Esophagus muscularis mucosa (tissue), 2 donors: ENCODE measurements around the gene ANXA4.

Source experiments
- POLR2A ChIP-seq: fragments of 450-650 bp; IDR thresholded peaks from one replicate; pipeline ENCODE4 v1.6.1; 2017; ENCODE audit warnings: antibody characterized with exemption, moderate library complexity, mild to moderate bottlenecking, low read depth
- POLR2AphosphoS5 ChIP-seq, 2 donors: sonication (generic); formaldehyde crosslinking; IDR thresholded peaks; one replicate each; pipeline ENCODE4 v1.6.1; 2017; ENCODE audit warnings: antibody characterized with exemption in 2 of 2

DNA sequence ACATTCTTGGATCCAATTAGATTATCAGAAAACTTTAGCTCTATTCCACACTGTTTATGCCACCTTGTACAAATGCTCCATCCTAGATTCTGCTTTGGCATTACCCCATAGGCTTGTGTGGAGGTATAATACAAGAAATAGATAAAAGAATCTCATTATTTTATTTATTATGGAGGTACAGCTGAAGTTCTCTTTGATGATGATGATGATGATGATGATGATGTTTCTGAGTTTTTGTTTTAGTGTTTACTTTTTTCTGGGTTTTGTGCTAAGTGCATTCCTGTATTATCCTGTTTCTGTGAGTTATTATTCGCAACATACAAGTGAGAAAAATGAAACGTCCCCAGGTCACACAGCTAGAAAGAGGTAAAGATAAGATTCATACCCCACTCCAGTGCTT lies 43.4 kb downstream of the ANXA4 start:
- TF ChIP-seq POLR2AphosphoS5 (IDR thresholded peaks at IDR 0.05) (no peak), POLR2A (no peak)
